ENCODE data around the gene ENOPH1.

The ENOPH1 gene

DNA sequence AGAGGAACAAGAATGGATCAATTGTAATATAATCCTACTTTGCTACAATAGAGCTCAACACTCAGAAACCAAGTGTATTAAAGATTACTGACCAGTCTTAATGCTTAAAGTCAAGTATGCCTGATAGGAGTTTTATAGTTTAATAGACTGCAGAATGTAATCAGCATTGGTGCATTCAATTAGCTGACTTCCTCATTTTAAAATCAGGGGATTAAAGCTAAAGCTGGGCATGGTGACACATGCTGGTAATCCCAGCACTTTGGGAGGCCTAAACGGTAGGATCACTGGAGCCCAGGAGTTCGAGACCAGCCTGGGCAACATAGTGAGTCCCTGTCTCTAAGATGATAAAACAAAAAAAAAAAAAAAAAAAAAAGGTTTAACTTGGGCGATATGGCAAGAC lies 10.9 kb upstream of the ENOPH1 start:
- Histone ChIP-seq H3K4me3 (ENCODE audit: low read depth, low read length) (no peak overlapping the region), H3K9me3 (ENCODE audit: control insufficient read depth, insufficient read depth, low read depth, low read length) (no peaks in the 10 kb centered on the region), H3K27ac (ENCODE audit: extremely low read depth, low read depth, low read length) (no peak overlapping the region), H3K36me3 (ENCODE audit: control insufficient read depth in 2 of 2, insufficient read depth in 1 of 2, low read length in 2 of 2) (peaks cover 7 to 14% of the 10 kb centered on the region in 2 experiments; a peak in 2 of 3 replicates), H3K4me1 (ENCODE audit: control insufficient read depth, insufficient read depth, low read length) (no peaks in the 10 kb centered on the region)
- ChIA-PET POLR2A (interaction anchor here (2.3 kb wide), 1 partner anchor 10 kb away, joined by 21 read pairs; no protein-coding TSS in a partner anchor), CTCF (no interaction called here)
- TF ChIP-seq ZNF623 (tag by site-specific recombination; IDR thresholded peaks at IDR 0.05) (no peak), ZNF585B (tag by site-specific recombination; IDR thresholded peaks at IDR 0.05) (peak; percentile 41)

DNA sequence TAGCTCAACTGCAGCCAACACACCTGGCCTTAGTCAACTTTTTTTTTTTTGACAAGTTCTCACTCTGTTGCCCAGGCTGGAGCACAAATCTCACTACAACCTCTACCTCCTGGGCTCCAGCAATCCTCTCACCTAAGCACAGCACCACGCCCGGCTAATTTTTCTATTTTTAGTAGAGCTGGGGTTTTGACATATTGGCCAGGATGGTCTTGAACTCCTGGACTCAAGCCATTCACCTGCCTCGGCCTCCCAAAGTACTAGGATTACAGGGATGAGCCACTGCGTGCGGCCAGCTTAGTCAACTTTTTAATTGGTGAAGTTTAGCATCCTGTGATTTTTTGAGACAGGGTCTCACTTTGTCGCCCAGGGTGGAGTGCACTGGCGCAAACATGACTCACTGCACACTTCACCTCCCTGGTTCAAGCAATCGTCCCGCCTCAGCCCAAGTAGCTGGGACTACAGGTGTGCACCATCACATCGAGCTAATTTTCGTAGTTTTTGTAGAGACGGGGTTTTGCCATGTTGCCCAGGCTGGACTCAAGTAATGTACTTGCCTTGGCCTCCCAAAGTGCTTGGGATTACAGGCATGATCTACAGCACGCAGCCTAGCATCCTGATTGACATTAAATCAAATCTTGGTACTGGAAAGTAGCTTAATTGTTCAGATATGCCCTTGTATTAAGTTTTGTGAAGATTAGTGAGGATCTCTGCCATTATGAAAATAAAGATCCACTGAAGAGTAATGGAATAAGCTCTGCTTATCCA lies 8.4 kb upstream of the ENOPH1 start:
- no peak overlapping the region for H3K4me3 ChIP-seq (ENCODE audit: low read depth, low read length)
- H3K36me3 ChIP-seq (ENCODE audit: control insufficient read depth in 2 of 2, insufficient read depth in 1 of 2, low read length in 2 of 2), result peaks cover 16 to 40% of the 10 kb centered on the region in 2 experiments; a peak in 2 of 3 replicates
- H3K4me1 ChIP-seq (ENCODE audit: control insufficient read depth, insufficient read depth, low read length), result no peaks in the 10 kb centered on the region
- POLR2A ChIA-PET, result interaction anchor here (0.5 to 1.6 kb wide), 3 partner anchors 32 to 56 kb away, joined by 3 to 10 read pairs (median 6); partner anchors contain the start of gene HNRNPD
- no peak overlapping the region for H3K27ac ChIP-seq (ENCODE audit: extremely low read depth, low read depth, low read length)
- no peaks in the 10 kb centered on the region for H3K9me3 ChIP-seq (ENCODE audit: control insufficient read depth, insufficient read depth, low read depth, low read length)
- no peak for TF ChIP-seq KLF16 (tag by site-specific recombination; IDR thresholded peaks at IDR 0.05)
- TF ChIP-seq, protein P1, sequence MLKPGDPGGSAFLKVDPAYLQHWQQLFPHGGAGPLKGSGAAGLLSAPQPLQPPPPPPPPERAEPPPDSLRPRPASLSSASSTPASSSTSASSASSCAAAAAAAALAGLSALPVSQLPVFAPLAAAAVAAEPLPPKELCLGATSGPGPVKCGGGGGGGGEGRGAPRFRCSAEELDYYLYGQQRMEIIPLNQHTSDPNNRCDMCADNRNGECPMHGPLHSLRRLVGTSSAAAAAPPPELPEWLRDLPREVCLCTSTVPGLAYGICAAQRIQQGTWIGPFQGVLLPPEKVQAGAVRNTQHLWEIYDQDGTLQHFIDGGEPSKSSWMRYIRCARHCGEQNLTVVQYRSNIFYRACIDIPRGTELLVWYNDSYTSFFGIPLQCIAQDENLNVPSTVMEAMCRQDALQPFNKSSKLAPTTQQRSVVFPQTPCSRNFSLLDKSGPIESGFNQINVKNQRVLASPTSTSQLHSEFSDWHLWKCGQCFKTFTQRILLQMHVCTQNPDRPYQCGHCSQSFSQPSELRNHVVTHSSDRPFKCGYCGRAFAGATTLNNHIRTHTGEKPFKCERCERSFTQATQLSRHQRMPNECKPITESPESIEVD (tag by site-specific recombination; IDR thresholded peaks at IDR 0.05), result no peak
- CTCF ChIA-PET, result interaction anchor here (0.5 to 0.7 kb wide), 2 partner anchors 67 to 380 kb away, joined by 3 to 5 read pairs; no protein-coding TSS in a partner anchor

DNA sequence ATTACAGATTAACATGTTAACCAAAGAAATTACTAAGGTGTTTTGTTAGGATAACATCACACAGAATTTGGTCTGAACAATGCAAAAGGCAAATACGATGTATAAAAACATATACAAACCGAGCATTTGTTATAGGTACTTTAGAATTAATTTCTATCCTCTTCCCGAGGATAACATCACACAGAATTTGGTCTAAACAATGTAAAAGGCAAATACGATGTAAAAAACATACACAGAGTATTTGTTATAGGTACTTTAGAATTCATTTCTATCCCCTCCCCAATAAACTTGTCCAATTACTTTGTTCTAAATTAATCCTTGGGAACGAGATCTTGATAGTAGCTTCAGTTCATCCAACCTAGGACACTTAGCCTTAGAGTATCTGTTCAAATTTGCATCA lies 7.8 kb upstream of the ENOPH1 start:
- Histone ChIP-seq H3K4me3 (ENCODE audit: low read depth, low read length) (no peak overlapping the region), H3K4me1 (ENCODE audit: control insufficient read depth, insufficient read depth, low read length) (no peaks in the 10 kb centered on the region), H3K27ac (ENCODE audit: extremely low read depth, low read depth, low read length) (no peak overlapping the region), H3K9me3 (ENCODE audit: control insufficient read depth, insufficient read depth, low read depth, low read length) (no peaks in the 10 kb centered on the region), H3K36me3 (ENCODE audit: control insufficient read depth in 2 of 2, insufficient read depth in 1 of 2, low read length in 2 of 2) (peaks cover 16 to 46% of the 10 kb centered on the region in 2 experiments; a peak in 2 of 3 replicates)
- ChIA-PET CTCF (interaction anchor here (0.5 to 0.7 kb wide), 2 partner anchors 67 to 379 kb away, joined by 3 to 5 read pairs; no protein-coding TSS in a partner anchor), POLR2A (interaction anchor here (0.5 to 1.6 kb wide), 4 partner anchors 28 to 57 kb away, joined by 3 to 10 read pairs (median 4); partner anchors contain the start of gene HNRNPD)
- no peak for TF ChIP-seq GLI4 (tag by site-specific recombination; IDR thresholded peaks at IDR 0.05)

DNA sequence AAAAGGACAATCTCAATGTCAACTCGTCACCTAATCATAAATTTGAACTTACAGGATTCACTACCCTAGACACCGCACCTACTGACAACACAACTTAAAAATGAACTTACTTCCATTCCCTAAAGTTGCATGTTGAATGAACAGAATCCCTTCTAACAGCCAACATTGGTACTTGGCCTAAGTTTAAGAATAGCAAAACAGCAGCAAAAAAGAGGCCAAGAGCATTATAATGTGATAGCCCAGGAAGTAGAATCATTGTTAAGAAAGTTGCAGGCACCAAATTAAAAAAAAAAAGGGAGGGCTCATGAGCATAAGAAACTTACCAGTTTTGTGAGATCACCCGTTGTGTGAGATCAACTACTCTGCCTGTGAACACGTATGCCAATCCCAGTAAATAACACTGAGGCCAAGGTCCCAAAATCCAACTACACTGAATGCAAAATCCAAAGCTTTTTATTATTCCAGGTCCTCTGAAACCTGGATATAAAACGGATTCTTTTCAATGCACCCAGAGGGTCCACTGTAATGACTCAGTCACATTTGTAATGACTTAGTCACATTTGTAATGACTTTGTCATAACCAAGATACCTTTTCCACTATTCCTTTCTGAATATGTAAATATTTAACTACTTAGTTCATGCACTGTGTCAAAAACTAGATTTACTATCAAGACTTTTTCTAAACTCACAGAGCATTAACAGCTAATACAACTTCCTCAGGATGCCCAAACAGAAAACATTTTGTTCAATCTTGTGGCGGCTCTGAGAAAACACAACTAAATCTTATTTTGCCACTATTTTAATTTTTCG lies 6.9 kb upstream of the ENOPH1 start:
- POLR2A ChIA-PET, result interaction anchor here (1.0 to 1.6 kb wide), 2 partner anchors 29 to 49 kb away, joined by 3 to 5 read pairs; partner anchors contain the start of gene HNRNPD

More for the DNA sequence above, 6.9 kb upstream of the ENOPH1 start:
- no peaks in the 10 kb centered on the region for H3K9me3 ChIP-seq (ENCODE audit: control insufficient read depth, insufficient read depth, low read depth, low read length)
- CTCF ChIA-PET, result no interaction called here
- peaks cover 16 to 54% of the 10 kb centered on the region in 2 experiments; a peak in 2 of 3 replicates for H3K36me3 ChIP-seq (ENCODE audit: control insufficient read depth in 2 of 2, insufficient read depth in 1 of 2, low read length in 2 of 2)
- H3K4me3 ChIP-seq (ENCODE audit: low read depth, low read length), result no peak overlapping the region
- no peak overlapping the region for H3K27ac ChIP-seq (ENCODE audit: extremely low read depth, low read depth, low read length)
- no peaks in the 10 kb centered on the region for H3K4me1 ChIP-seq (ENCODE audit: control insufficient read depth, insufficient read depth, low read length)
- no peak for TF ChIP-seq ZNF660 (tag by site-specific recombination; IDR thresholded peaks at IDR 0.05)
- TF ChIP-seq ZNF629 (tag by site-specific recombination; IDR thresholded peaks at IDR 0.05), result peak; percentile 28; the same call in 1 of the 2 replicates
- TF ChIP-seq, protein P1 (tag by site-specific recombination; IDR thresholded peaks at IDR 0.05), result peak; percentile 43

Data from HEK293 (cell line).